K562 (cell line): Measurements from ENCODE around the gene PTOV1. TPM values are rescaled to one million over a fixed set of nuclear protein-coding genes. Genes with fewer than 3 reads are reported as not detected.

Experiments
- BDP1 ChIP-seq: IDR thresholded peaks from 3 replicates; pipeline ENCODE4 v1.6.1; 2011; ENCODE audit not compliant: insufficient read length, insufficient read depth
- CAMTA2 ChIP-seq: fragments of 250-450 bp; sonication (Bioruptor Pico); conservative IDR thresholded peaks from 2 replicates; pipeline ENCODE4 v1.5.1; 2022
- NFIC ChIP-seq: fragments of 450-650 bp; IDR thresholded peaks from 2 replicates; pipeline ENCODE4 v1.6.1; 2017; ENCODE audit warnings: mild to moderate bottlenecking, inconsistent platforms
- PCBP1 ChIP-seq: fragments of 200-400 bp; formaldehyde crosslinking; IDR thresholded peaks from 2 replicates; pipeline ENCODE4 v1.6.1; 2018; ENCODE audit warnings: mild to moderate bottlenecking, low read depth, low read length; ENCODE audit not compliant: poor library complexity, severe bottlenecking
- PHF8 ChIP-seq: fragments of 200-600 bp; sonication (generic); IDR thresholded peaks from 2 replicates; pipeline ENCODE4 v1.6.1; 2012; ENCODE audit warnings: mixed run types, mild to moderate bottlenecking, inconsistent platforms, low read length, moderate library complexity, borderline replicate concordance
- PTBP1 ChIP-seq: fragments of 200-400 bp; formaldehyde crosslinking; IDR thresholded peaks from 2 replicates; pipeline ENCODE4 v1.6.1; 2017; ENCODE audit warnings: low read depth, low read length
- RFX5 ChIP-seq: IDR thresholded peaks from 2 replicates; pipeline ENCODE4 v1.6.1; 2011; ENCODE audit warnings: low read depth, mild to moderate bottlenecking, improper control_type of control experiment, low read length
- RNF2 ChIP-seq: sonication (generic); IDR thresholded peaks from 2 replicates; pipeline ENCODE4 v1.6.1; 2016
- TBL1XR1 ChIP-seq, 2 experiments: IDR thresholded peaks; 2 replicates each; pipeline ENCODE4 v1.6.1; 2012; ENCODE audit warnings: improper control_type of control experiment in 2 of 2, low read length in 2 of 2, mild to moderate bottlenecking in 1 of 2
- TSC22D4 ChIP-seq: fragments of 450-650 bp; IDR thresholded peaks from 2 replicates; pipeline ENCODE4 v1.6.1; 2016; ENCODE audit warnings: missing genetic modification characterization, missing biosample characterization, control low read depth
- ZNF384 ChIP-seq: IDR thresholded peaks from 2 replicates; pipeline ENCODE4 v1.6.1; 2012; ENCODE audit warnings: low read depth, low read length, improper control_type of control experiment
- polyA plus RNA-seq, 8 experiments: library from polyadenylated mRNA; depleted of rRNA in 4 of 8; stranded (reverse) in 5 of 8; unstranded in 3 of 8; fragments of >200 nt; fragmentation: Nextera tagmentation in 2 of 8; fragmentation: Illumina TruSeq in 1 of 8; extraction: Ambion mirVana in 2 of 8; extraction: Trizol in 1 of 8; gene quantifications; 2 replicates each; pipeline versions ENCODE4 v1.2.1 to v1.2.3, GENCODE V29; 2011 to 2014; ENCODE audit warnings: inconsistent platforms in 1 of 8, missing spikeins in 1 of 8
- total RNA-seq, 7 experiments: library from RNA; depleted of rRNA in 6 of 7; stranded (reverse); fragments of >200 nt in 6 of 7; fragmentation: Illumina TruSeq in 2 of 7; extraction: Trizol in 2 of 7; gene quantifications; 2 replicates each; pipeline versions ENCODE4 v1.2.1 to v1.2.3, GENCODE V29; 2011 to 2021; ENCODE audit warnings: low replicate concordance in 1 of 7
- TF ChIP-seq, protein P1 (sequence below): fragments of 200-800 bp; sonication (Bioruptor generic); IDR thresholded peaks from 2 replicates; pipeline ENCODE4 v1.6.1; 2017; ENCODE audit warnings: missing genetic modification characterization, missing compliant biosample characterization
- TF ChIP-seq, protein P2 (sequence below): fragments of 450-650 bp; IDR thresholded peaks from 2 replicates; pipeline ENCODE4 v1.7.1; 2018; ENCODE audit warnings: mild to moderate bottlenecking, low read depth; ENCODE audit not compliant: partially characterized antibody
- TF ChIP-seq, protein P3 (sequence below): fragments of 250-450 bp; sonication (Bioruptor Pico); IDR thresholded peaks from 2 replicates; pipeline ENCODE4 v1.5.0; 2020; ENCODE audit warnings: mild to moderate bottlenecking, borderline replicate concordance
- TF ChIP-seq, protein P4 (sequence below): fragments of 250-450 bp; sonication (Bioruptor Pico); IDR thresholded peaks from 2 replicates; pipeline ENCODE4 v1.4.0; 2020; ENCODE audit warnings: mild to moderate bottlenecking, moderate library complexity

The PTOV1 gene
- total and polyA plus RNA-seq, 9 of the 15 experiments (the other 6 are each of a cell fraction or from before 2014, with no cell fraction given) = 4.9 to 169 (median 43.5) TPM

DNA sequence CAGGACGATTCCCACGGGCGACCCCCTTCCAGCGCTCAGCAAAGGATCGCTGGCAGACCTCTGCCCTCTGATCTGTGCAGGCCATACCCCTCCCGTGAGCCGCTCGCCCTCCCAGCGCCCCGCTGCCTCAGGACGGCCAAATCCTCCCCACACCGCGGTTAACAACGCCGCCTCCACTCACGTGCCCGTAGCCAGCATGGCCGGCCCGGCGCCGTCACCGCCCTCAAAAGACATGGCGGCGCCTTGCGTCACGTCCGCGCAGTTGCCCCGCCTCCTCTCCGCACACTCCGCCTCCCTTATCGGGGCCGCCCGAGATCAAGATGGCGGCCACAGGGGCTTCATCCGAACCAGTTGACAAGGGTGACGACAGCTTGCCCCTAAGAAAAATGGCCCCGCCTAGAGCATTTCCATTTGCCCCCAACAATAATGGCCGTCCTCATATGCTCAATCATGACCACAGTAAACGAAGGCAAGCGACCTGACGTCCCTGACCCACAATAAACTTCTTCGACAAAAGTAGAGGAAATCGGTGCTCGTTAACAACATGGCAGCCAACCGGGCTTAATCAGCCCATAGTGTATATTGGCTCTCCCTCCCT lies 25.6 kb downstream of the PTOV1 start (continued):
- TF ChIP-seq TBL1XR1 (IDR thresholded peaks at IDR 0.05; ENCODE audit: low read length in 2 of 2) (0 out of 4 replicates have a peak, but pooled peaks of 1 of the 2 experiments have one; percentile 42), CAMTA2 (no peak; the same call in 1 of the 2 replicates), BDP1 (no peak), RFX5 (no peak), PCBP1 (no peak), NFIC (no peak), PHF8 (peak; percentile 52; the same call in 1 of the 2 replicates), PTBP1 (no peak), ZNF384 (no peak), RNF2 (no peak; the same call in 1 of the 2 replicates), TSC22D4 (tag) (no peak)
- TF ChIP-seq, protein P1, sequence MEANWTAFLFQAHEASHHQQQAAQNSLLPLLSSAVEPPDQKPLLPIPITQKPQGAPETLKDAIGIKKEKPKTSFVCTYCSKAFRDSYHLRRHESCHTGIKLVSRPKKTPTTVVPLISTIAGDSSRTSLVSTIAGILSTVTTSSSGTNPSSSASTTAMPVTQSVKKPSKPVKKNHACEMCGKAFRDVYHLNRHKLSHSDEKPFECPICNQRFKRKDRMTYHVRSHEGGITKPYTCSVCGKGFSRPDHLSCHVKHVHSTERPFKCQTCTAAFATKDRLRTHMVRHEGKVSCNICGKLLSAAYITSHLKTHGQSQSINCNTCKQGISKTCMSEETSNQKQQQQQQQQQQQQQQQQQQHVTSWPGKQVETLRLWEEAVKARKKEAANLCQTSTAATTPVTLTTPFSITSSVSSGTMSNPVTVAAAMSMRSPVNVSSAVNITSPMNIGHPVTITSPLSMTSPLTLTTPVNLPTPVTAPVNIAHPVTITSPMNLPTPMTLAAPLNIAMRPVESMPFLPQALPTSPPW (CRISPR knock-in tag) = no peak
- TF ChIP-seq, protein P2, sequence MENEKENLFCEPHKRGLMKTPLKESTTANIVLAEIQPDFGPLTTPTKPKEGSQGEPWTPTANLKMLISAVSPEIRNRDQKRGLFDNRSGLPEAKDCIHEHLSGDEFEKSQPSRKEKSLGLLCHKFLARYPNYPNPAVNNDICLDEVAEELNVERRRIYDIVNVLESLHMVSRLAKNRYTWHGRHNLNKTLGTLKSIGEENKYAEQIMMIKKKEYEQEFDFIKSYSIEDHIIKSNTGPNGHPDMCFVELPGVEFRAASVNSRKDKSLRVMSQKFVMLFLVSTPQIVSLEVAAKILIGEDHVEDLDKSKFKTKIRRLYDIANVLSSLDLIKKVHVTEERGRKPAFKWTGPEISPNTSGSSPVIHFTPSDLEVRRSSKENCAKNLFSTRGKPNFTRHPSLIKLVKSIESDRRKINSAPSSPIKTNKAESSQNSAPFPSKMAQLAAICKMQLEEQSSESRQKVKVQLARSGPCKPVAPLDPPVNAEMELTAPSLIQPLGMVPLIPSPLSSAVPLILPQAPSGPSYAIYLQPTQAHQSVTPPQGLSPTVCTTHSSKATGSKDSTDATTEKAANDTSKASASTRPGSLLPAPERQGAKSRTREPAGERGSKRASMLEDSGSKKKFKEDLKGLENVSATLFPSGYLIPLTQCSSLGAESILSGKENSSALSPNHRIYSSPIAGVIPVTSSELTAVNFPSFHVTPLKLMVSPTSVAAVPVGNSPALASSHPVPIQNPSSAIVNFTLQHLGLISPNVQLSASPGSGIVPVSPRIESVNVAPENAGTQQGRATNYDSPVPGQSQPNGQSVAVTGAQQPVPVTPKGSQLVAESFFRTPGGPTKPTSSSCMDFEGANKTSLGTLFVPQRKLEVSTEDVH = no peak
- TF ChIP-seq, protein P3, sequence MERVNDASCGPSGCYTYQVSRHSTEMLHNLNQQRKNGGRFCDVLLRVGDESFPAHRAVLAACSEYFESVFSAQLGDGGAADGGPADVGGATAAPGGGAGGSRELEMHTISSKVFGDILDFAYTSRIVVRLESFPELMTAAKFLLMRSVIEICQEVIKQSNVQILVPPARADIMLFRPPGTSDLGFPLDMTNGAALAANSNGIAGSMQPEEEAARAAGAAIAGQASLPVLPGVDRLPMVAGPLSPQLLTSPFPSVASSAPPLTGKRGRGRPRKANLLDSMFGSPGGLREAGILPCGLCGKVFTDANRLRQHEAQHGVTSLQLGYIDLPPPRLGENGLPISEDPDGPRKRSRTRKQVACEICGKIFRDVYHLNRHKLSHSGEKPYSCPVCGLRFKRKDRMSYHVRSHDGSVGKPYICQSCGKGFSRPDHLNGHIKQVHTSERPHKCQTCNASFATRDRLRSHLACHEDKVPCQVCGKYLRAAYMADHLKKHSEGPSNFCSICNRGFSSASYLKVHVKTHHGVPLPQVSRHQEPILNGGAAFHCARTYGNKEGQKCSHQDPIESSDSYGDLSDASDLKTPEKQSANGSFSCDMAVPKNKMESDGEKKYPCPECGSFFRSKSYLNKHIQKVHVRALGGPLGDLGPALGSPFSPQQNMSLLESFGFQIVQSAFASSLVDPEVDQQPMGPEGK = no peak
- TF ChIP-seq, protein P4, sequence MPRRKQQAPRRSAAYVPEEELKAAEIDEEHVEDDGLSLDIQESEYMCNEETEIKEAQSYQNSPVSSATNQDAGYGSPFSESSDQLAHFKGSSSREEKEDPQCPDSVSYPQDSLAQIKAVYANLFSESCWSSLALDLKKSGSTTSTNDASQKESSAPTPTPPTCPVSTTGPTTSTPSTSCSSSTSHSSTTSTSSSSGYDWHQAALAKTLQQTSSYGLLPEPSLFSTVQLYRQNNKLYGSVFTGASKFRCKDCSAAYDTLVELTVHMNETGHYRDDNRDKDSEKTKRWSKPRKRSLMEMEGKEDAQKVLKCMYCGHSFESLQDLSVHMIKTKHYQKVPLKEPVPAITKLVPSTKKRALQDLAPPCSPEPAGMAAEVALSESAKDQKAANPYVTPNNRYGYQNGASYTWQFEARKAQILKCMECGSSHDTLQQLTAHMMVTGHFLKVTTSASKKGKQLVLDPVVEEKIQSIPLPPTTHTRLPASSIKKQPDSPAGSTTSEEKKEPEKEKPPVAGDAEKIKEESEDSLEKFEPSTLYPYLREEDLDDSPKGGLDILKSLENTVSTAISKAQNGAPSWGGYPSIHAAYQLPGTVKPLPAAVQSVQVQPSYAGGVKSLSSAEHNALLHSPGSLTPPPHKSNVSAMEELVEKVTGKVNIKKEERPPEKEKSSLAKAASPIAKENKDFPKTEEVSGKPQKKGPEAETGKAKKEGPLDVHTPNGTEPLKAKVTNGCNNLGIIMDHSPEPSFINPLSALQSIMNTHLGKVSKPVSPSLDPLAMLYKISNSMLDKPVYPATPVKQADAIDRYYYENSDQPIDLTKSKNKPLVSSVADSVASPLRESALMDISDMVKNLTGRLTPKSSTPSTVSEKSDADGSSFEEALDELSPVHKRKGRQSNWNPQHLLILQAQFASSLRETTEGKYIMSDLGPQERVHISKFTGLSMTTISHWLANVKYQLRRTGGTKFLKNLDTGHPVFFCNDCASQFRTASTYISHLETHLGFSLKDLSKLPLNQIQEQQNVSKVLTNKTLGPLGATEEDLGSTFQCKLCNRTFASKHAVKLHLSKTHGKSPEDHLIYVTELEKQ = no peak
